ENCODE results near the gene SACS. TPM values are rescaled to one million over a fixed set of nuclear protein-coding genes. Genes with fewer than 3 reads are reported as not detected.

The SACS gene
- total RNA-seq, 1 experiment from 2014 or later: 53.0 TPM

DNA sequence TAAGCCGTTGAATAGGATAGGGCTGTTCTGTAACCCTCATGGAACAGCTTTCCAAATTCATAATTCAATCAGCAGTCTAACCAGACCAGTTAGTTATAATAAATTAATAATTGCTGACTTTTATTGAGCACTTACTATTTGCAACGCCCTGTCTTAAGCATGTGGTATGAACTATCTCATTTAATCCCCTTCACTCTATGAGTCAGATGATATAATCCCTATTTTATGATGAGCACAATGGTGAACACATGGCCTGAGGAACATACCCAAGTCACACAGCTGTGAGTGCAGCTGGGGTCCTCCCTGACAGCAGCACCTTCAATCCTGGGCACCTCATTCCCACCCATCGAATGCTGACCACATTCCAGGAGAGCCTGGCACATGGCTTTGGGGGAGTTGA, 28.0 kb upstream of the SACS start:
- H3K23ac ChIP-seq (ENCODE audit: insufficient read length, low read depth, low read length): no peak overlapping the region
- no peak overlapping the region for H4K91ac ChIP-seq (ENCODE audit: insufficient read length, low read depth, low read length)
- H2BK15ac ChIP-seq (ENCODE audit: low read depth, low read length): no peak overlapping the region
- WGBS (ENCODE audit: extremely low coverage, insufficient read length, low lambda C conversion rate): no CpG with 5 or more reads among the region's 3 CpGs
- H3K4me2 ChIP-seq (ENCODE audit: insufficient read depth, insufficient read length, low read length): no peak overlapping the region
- Mint-ChIP-seq H3K4me3 (no peak overlapping the region), H3K4me1 (peaks cover 15 to 21% of the 10 kb centered on the region in 2 experiments; a peak in 3 of 4 replicates), H3K27ac (no peak overlapping the region), H3K9me3 (peaks cover 5 to 6% of the 10 kb centered on the region in 2 experiments; a peak in 4 of 5 replicates), H3K27me3 (ENCODE audit: low read depth) (peaks cover 15% of the 10 kb centered on the region), H3K36me3 (ENCODE audit: insufficient read depth in 1 of 3, low read depth in 3 of 3) (peaks cover 0 to 7% (median 0%) of the 10 kb centered on the region in 3 experiments; a peak in 2 of 7 replicates)
- H3K9ac ChIP-seq (ENCODE audit: extremely low read depth, insufficient read length, low read length): no peak overlapping the region
- H2BK12ac ChIP-seq (ENCODE audit: insufficient read length, low read depth, low read length): no peak overlapping the region
- no peaks in the 10 kb centered on the region; the same call in 1 of the 2 replicates for H3K27me3 ChIP-seq (ENCODE audit: insufficient read depth, low read length)
- H3K9me3 ChIP-seq (ENCODE audit: control insufficient read depth, low read depth, low read length): no peaks in the 10 kb centered on the region
- H4K20me1 ChIP-seq (ENCODE audit: control insufficient read depth, insufficient read depth, insufficient read length): no peaks in the 10 kb centered on the region
- no peak for DNase-seq
- H2BK120ac ChIP-seq (ENCODE audit: low read depth, low read length, poor library complexity, severe bottlenecking): no peak overlapping the region
- no peak overlapping the region for H2AFZ ChIP-seq (ENCODE audit: low read length)
- H2BK20ac ChIP-seq (ENCODE audit: low read depth, low read length, poor library complexity, severe bottlenecking): no peak overlapping the region
- H3K18ac ChIP-seq (ENCODE audit: insufficient read length, low read depth, low read length): no peak overlapping the region
- H3K79me1 ChIP-seq (ENCODE audit: insufficient read depth, low read depth, low read length, poor library complexity, severe bottlenecking): no peaks in the 10 kb centered on the region
- no peak overlapping the region for H2BK5ac ChIP-seq (ENCODE audit: insufficient read length, low read length)
- H2AK5ac ChIP-seq (ENCODE audit: insufficient read length, low read length): no peak overlapping the region
- peaks cover 4% of the 10 kb centered on the region; the same call in 1 of the 2 replicates for H3K4me1 ChIP-seq (ENCODE audit: insufficient read depth, low read length)
- H3K56ac ChIP-seq (ENCODE audit: insufficient read length, low read depth, low read length): no peak overlapping the region
- no peak overlapping the region for H3K27ac ChIP-seq (ENCODE audit: insufficient read length, low read depth, low read length)
- H4K8ac ChIP-seq (replicated peaks; ENCODE audit: insufficient read length, low read depth, low read length): no peak overlapping the region
- TF ChIP-seq, protein P1, sequence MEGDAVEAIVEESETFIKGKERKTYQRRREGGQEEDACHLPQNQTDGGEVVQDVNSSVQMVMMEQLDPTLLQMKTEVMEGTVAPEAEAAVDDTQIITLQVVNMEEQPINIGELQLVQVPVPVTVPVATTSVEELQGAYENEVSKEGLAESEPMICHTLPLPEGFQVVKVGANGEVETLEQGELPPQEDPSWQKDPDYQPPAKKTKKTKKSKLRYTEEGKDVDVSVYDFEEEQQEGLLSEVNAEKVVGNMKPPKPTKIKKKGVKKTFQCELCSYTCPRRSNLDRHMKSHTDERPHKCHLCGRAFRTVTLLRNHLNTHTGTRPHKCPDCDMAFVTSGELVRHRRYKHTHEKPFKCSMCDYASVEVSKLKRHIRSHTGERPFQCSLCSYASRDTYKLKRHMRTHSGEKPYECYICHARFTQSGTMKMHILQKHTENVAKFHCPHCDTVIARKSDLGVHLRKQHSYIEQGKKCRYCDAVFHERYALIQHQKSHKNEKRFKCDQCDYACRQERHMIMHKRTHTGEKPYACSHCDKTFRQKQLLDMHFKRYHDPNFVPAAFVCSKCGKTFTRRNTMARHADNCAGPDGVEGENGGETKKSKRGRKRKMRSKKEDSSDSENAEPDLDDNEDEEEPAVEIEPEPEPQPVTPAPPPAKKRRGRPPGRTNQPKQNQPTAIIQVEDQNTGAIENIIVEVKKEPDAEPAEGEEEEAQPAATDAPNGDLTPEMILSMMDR (conservative IDR thresholded peaks at IDR 0.05): no peak
- no peaks in the 10 kb centered on the region for H3K79me2 ChIP-seq (ENCODE audit: insufficient read depth, low read length)
- peaks cover 3% of the 10 kb centered on the region for H3K23me2 ChIP-seq (ENCODE audit: insufficient read length, low read depth, low read length, poor library complexity, severe bottlenecking)
- no peak overlapping the region for H3T11ph ChIP-seq (ENCODE audit: low read length)
- no peak overlapping the region for H3K14ac ChIP-seq (ENCODE audit: insufficient read depth, low read length)
- H3K4ac ChIP-seq (ENCODE audit: low read depth, low read length): no peak overlapping the region
- no peak overlapping the region for H4K5ac ChIP-seq (ENCODE audit: insufficient read length, low read depth, low read length)
